ENCODE data around the gene TCERG1. TPM values are rescaled to one million over a fixed set of nuclear protein-coding genes. Genes with fewer than 3 reads are reported as not detected.

TCERG1 gene
- total RNA-seq, 2 donors from 2014 or later = 84.5 to 94.1 TPM

GRCh38 chr5:146428658-146429057, 18.5 kb upstream of the TCERG1 start:
- ATAC-seq (replicated peaks in 1 of 2) = no peak
- DNase-seq = no peak
- Mint-ChIP-seq H3K27ac (no peak overlapping the region), H3K4me3 (no peak overlapping the region), H3K27me3 (ENCODE audit: low read depth) (peaks cover 12% of the 10 kb centered on the region), H3K36me3 (ENCODE audit: insufficient read depth in 2 of 2) (no peaks in the 10 kb centered on the region), H3K4me1 (ENCODE audit: low read depth) (peaks cover 6% of the 10 kb centered on the region), H3K9me3 (no peaks in the 10 kb centered on the region)

- no peak overlapping the region for H3K4me3 Mint-ChIP-seq
- no peak overlapping the region for H3K27ac Mint-ChIP-seq
- no peaks in the 10 kb centered on the region for H3K4me1 Mint-ChIP-seq (ENCODE audit: low read depth)
- DNase-seq = no peak
- H3K9me3 Mint-ChIP-seq = no peaks in the 10 kb centered on the region
- peaks cover 39% of the 10 kb centered on the region for H3K27me3 Mint-ChIP-seq (ENCODE audit: low read depth)
- ATAC-seq (replicated peaks in 1 of 2) = no peak
- no peaks in the 10 kb centered on the region for H3K36me3 Mint-ChIP-seq (ENCODE audit: insufficient read depth in 2 of 2)
These were observed 6.8 kb upstream of the TCERG1 start for GRCh38 chr5:146440353-146440752.

- H3K27me3 Mint-ChIP-seq (ENCODE audit: low read depth) = peaks cover 33% of the 10 kb centered on the region
- H3K27ac Mint-ChIP-seq = no peak overlapping the region
- H3K9me3 Mint-ChIP-seq = no peaks in the 10 kb centered on the region
- H3K4me1 Mint-ChIP-seq (ENCODE audit: low read depth) = no peaks in the 10 kb centered on the region
- H3K36me3 Mint-ChIP-seq (ENCODE audit: insufficient read depth in 2 of 2) = no peaks in the 10 kb centered on the region
- DNase-seq (no peak), ATAC-seq (replicated peaks in 1 of 2) (no peak)
- no peak overlapping the region for H3K4me3 Mint-ChIP-seq
These were observed 6.2 kb upstream of the TCERG1 start for GRCh38 chr5:146440870-146441495.

- ATAC-seq (replicated peaks in 1 of 2) = no peak
These were observed 5.2 kb upstream of the TCERG1 start for GRCh38 chr5:146441896-146442295.

GRCh38 chr5:146447734-146448380, 724 bp downstream of the TCERG1 start:
- Mint-ChIP-seq H3K9me3 (no peaks in the 10 kb centered on the region), H3K4me1 (ENCODE audit: low read depth) (peaks cover 40% of the 10 kb centered on the region), H3K27ac (peak overlapping the region; percentile 100), H3K4me3 (peak overlapping the region; percentile 98 to 99), H3K27me3 (ENCODE audit: low read depth) (no peaks in the 10 kb centered on the region), H3K36me3 (ENCODE audit: insufficient read depth in 2 of 2) (peaks cover 4% of the 10 kb centered on the region in 2 donors)
- DNase-seq = peak; percentile 39 to 48
- peak; percentile 26 to 28 for ATAC-seq (replicated peaks in 1 of 2)

More at GRCh38 chr5:146441896-146442295, 5.2 kb upstream of the TCERG1 start:
- H3K27ac Mint-ChIP-seq = no peak overlapping the region
- no peaks in the 10 kb centered on the region for H3K9me3 Mint-ChIP-seq
- H3K27me3 Mint-ChIP-seq (ENCODE audit: low read depth) = peaks cover 33% of the 10 kb centered on the region
- no peak for DNase-seq
- no peak overlapping the region for H3K4me3 Mint-ChIP-seq
- H3K36me3 Mint-ChIP-seq (ENCODE audit: insufficient read depth in 2 of 2) = no peaks in the 10 kb centered on the region
- H3K4me1 Mint-ChIP-seq (ENCODE audit: low read depth) = no peaks in the 10 kb centered on the region

GRCh38 chr5:146448783-146449519, 1.8 kb downstream of the TCERG1 start:
- ATAC-seq (replicated peaks in 1 of 2) (no peak), DNase-seq (no peak)
- peak overlapping the region; percentile 98 to 99 for H3K4me3 Mint-ChIP-seq
- H3K36me3 Mint-ChIP-seq (ENCODE audit: insufficient read depth in 2 of 2) = peaks cover 4% of the 10 kb centered on the region in 2 donors
- no peaks in the 10 kb centered on the region for H3K9me3 Mint-ChIP-seq
- no peaks in the 10 kb centered on the region for H3K27me3 Mint-ChIP-seq (ENCODE audit: low read depth)
- H3K4me1 Mint-ChIP-seq (ENCODE audit: low read depth) = peaks cover 49% of the 10 kb centered on the region
- H3K27ac Mint-ChIP-seq = peak overlapping the region; percentile 100

- H3K4me3 Mint-ChIP-seq = peak overlapping the region in 1 of 2 donors; percentile 98
These were observed 2.9 kb downstream of the TCERG1 start for GRCh38 chr5:146450002-146450401.

GRCh38 chr5:146451411-146451810, 4.3 kb downstream of the TCERG1 start:
- no peak overlapping the region for H3K4me3 Mint-ChIP-seq
- no peaks in the 10 kb centered on the region for H3K9me3 Mint-ChIP-seq
- H3K27ac Mint-ChIP-seq = no peak overlapping the region
- no peaks in the 10 kb centered on the region for H3K27me3 Mint-ChIP-seq (ENCODE audit: low read depth)
- peak in 1 of 2 donors; percentile 8 for DNase-seq
- no peak for ATAC-seq (replicated peaks in 1 of 2)
- peaks cover 4 to 18% of the 10 kb centered on the region in 2 donors for H3K36me3 Mint-ChIP-seq (ENCODE audit: insufficient read depth in 2 of 2)
- peaks cover 58% of the 10 kb centered on the region for H3K4me1 Mint-ChIP-seq (ENCODE audit: low read depth)

More at GRCh38 chr5:146450002-146450401, 2.9 kb downstream of the TCERG1 start:
- H3K4me1 Mint-ChIP-seq (ENCODE audit: low read depth) = peaks cover 53% of the 10 kb centered on the region
- ATAC-seq (replicated peaks in 1 of 2) (no peak), DNase-seq (no peak)
- no peaks in the 10 kb centered on the region for H3K27me3 Mint-ChIP-seq (ENCODE audit: low read depth)
- H3K27ac Mint-ChIP-seq = peak overlapping the region; percentile 74
- peaks cover 4 to 8% of the 10 kb centered on the region in 2 donors for H3K36me3 Mint-ChIP-seq (ENCODE audit: insufficient read depth in 2 of 2)
- no peaks in the 10 kb centered on the region for H3K9me3 Mint-ChIP-seq

- Mint-ChIP-seq H3K36me3 (ENCODE audit: insufficient read depth in 2 of 2) (peaks cover 8 to 30% of the 10 kb centered on the region in 2 donors), H3K27ac (no peak overlapping the region), H3K4me3 (no peak overlapping the region), H3K4me1 (ENCODE audit: low read depth) (peaks cover 21% of the 10 kb centered on the region), H3K9me3 (no peaks in the 10 kb centered on the region), H3K27me3 (ENCODE audit: low read depth) (no peaks in the 10 kb centered on the region)
- DNase-seq (no peak), ATAC-seq (replicated peaks in 1 of 2) (no peak)
These were observed 10.3 kb downstream of the TCERG1 start for GRCh38 chr5:146457431-146457830.

GRCh38 chr5:146458894-146459293, 11.8 kb downstream of the TCERG1 start:
- Mint-ChIP-seq H3K4me3 (no peak overlapping the region), H3K9me3 (no peaks in the 10 kb centered on the region), H3K4me1 (ENCODE audit: low read depth) (peaks cover 18% of the 10 kb centered on the region), H3K27ac (peak overlapping the region; percentile 6), H3K36me3 (ENCODE audit: insufficient read depth in 2 of 2) (peaks cover 10 to 42% of the 10 kb centered on the region in 2 donors), H3K27me3 (ENCODE audit: low read depth) (no peaks in the 10 kb centered on the region)
- ATAC-seq (replicated peaks in 1 of 2) (no peak), DNase-seq (no peak)

GRCh38 chr5:146461319-146461718, 14.2 kb downstream of the TCERG1 start:
- DNase-seq = no peak
- ATAC-seq (replicated peaks in 1 of 2) = no peak
- Mint-ChIP-seq H3K4me3 (no peak overlapping the region), H3K27me3 (ENCODE audit: low read depth) (no peaks in the 10 kb centered on the region), H3K36me3 (ENCODE audit: insufficient read depth in 2 of 2) (peaks cover 12 to 43% of the 10 kb centered on the region in 2 donors), H3K9me3 (no peaks in the 10 kb centered on the region), H3K27ac (no peak overlapping the region), H3K4me1 (ENCODE audit: low read depth) (peaks cover 23% of the 10 kb centered on the region)

- DNase-seq = no peak
- Mint-ChIP-seq H3K36me3 (ENCODE audit: insufficient read depth in 2 of 2) (peaks cover 15 to 44% of the 10 kb centered on the region in 2 donors), H3K4me1 (ENCODE audit: low read depth) (peaks cover 24% of the 10 kb centered on the region), H3K9me3 (no peaks in the 10 kb centered on the region), H3K27me3 (ENCODE audit: low read depth) (no peaks in the 10 kb centered on the region), H3K27ac (peak overlapping the region; percentile 61), H3K4me3 (no peak overlapping the region)
- ATAC-seq (replicated peaks in 1 of 2) = no peak
These were observed 16.3 kb downstream of the TCERG1 start for GRCh38 chr5:146463446-146463845.
